Stimulated activated CD4-positive, alpha-beta T cell treated with anti-CD3 and anti-CD28 coated beads, TNF-alpha, amount 100 ng/mL, for 1 hour (primary cell): ENCODE measurements around the gene OCRL.

Experiments used
- DNase-seq, 3 donors: peaks; one replicate each; pipeline ENCODE4 v3.0.0-alpha.2; 2020; ENCODE audit warnings: low read depth in 3 of 3, low spot score in 1 of 3

The OCRL gene

DNA sequence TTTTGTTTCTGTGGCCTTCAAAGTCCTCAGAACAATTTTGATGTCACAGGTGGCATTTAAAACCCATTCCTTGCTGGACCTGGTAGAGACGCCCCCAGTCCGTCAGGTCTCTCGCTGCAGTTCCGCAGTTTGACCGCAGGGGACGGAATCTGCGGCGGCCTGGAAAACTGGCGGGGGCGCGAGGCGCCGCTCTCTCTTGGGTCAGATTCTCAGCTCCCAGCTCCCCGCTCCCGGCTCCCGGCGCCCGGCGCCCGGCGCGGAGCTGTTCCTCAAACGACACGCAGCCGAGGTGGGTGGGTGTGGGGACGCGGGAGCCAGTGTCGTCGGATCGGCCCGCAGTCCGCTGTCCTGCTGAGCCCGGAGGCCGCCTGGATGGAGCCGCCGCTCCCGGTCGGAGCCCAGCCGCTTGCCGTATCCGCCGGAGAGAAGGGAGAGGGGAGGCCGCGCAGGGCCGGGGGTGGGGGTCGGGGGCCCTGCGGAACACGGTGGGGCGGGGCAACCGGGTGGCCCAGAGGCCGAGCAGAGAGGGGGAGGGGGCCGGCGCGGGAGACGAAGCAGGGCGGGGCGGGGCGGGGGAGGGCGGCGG lies at the start of gene OCRL:
Gene OCRL (plus strand): TSS at position 192 of the 586 bp plus-strand sequence. CDS start 181 bp downstream, at position 373.
- peak in 1 of 3 donors; percentile 27 for DNase-seq

DNA sequence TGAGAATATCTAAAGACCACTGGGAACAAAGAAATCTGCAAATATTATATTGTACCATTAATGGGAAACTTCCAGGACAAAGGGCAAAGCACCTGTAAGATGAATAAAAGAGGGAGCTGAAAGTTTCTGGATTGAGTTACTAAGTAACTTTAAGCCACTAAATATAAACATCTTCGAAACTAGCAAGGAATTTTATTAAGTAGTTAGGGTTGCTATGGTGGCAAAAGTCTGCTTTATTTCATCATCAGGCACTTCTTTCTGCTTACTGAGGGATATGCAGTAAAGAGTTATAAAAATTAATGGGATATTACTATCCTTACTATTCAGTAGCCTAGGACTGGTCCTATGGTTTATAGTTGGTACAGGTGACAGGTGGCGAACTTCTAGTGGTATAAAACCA lies 49.7 kb upstream of the OCRL start:
- no peak for DNase-seq

DNA sequence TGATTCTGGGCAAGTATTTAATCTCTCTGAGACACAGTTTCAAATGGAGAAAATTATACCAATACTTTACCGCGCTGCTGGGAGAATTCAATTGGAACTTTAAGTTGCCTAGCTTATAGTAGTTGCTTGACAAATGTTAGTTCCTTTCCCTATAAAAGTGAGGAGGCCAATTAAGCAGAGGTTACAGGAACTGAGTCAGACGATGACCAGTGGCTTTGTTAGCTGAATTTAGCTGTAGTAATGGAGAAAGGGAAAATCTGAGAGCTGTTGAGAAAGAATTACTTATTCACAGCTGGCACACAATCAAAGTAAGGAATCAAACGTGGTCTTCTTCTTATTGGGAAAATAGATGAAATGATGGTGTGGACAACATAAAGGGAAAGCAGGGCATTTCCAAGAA lies 46.4 kb upstream of the OCRL start:
- DNase-seq, result no peak

DNA sequence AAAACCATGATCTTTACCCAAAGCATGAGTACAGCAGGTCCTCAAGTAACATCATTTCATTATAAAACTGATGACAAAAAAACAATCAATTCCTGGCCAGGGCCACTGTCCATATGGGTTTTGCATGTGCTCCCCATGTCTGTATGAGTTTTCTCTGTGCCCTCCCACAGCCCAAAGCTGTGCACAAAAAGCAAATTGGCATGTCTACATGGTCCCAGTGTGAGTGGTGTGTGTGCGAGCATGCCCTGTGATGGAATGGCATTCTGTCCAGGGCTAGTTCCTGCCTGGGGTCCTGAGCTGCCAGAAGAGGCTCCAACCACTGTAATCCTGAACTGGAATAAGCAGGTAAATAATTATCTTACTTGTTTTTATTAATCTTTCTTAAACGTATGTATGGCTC lies 45.2 kb upstream of the OCRL start:
- no peak for DNase-seq

DNA sequence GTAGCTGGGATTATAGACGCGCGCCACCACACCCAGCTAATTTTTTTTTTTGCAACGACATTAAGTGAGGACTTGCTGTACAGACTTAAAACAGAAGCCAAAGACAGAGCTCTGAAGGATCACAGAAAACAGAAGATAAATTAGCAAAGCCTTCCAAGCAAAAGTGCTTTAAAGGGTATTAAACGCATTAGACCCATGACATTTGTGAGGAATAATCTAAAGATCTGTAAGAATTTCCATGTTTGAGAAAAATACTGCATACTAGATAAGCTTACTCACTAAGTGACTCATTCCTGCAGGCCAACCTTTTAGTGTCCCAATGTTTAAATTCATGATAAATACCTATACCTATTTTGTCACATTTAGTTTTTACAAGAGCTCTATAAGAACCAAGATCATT lies 44.2 kb upstream of the OCRL start:
- DNase-seq, result no peak

DNA sequence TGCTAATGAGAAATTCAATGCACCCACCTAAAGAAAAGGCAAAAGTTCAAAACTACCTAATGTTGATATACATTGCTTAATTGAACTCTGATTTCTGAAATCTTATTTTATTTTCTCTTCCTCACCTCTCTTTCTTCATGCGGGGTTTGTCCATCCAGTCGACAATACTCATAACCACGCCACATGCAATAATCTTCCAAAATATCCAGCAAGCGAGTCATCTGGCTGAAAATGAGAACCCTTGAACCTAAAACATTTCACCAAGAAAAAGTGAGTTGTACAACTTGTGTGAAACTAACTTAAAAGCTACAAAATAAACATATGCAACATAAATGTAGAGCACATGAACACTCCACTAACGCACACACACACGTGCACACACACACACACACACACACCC lies 43.4 kb upstream of the OCRL start:
- DNase-seq, result no peak

DNA sequence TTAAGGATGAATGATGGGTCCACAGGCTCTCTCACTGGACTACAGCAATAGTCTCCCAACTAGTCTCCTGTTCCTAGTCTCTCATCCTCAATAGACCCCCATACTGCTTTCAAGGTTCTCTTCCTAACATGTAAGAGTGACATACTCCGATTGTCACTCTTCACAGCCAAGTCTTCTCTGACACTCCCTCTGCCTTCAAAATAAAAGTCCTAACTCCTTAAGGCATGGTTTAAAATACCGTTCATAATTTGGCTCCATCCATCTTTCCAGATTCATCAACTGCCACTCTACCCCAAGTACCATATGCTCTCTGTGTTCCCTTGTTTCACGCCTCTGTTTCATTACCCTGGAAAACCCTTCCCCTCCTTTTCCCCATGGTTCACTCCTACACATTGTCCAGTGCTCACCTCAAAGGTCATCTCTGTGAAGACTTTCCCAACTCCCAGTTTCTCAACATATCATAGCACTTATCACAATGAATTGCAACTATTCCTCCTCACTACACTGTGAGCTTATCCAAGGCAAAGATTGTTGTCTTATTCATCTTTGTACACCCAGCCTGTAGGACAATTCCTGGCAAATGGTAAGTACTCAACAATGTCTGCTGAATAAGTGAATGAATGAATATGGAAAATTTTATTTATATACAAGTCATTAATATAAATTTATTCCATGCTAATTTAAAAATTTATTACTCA lies 42.8 kb upstream of the OCRL start:
- DNase-seq, result no peak

DNA sequence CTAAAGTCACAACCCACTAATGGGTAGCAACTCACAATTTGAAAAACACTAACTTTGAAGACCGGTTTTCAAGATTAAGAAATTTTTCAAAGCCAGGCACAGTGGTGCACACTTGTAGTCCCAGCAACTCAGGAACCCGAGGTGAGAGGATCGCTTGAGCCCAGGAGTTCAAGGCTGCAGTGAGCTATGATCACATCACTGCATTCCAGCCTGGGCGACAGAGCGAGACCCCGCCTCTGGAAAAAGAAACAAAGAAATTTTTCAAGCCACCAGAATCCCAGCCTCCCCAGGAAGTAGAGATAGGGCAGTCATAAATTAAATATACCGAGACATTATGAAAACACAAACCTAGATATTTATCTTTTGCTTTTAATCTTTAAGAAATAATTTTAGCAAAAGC lies 29.7 kb upstream of the OCRL start:
- DNase-seq, result no peak

DNA sequence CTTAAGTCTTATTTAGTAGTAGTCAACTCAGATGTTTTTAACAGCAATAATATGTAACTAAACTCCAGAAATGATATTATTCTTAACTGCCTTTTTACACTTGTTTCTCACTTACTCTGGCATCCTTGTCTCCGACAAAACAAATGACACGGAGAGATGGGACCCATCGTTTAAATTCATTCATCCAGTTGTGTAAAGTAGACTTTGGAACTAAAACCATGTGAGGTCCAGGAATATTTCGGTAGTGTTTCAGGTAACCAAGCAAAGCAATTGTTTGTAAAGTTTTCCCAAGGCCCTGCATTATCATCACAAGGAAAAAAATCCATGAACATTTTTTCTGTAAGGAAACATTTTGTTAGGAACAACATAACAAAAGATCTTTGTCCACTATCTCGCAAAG lies 28.4 kb upstream of the OCRL start:
- DNase-seq, result no peak

DNA sequence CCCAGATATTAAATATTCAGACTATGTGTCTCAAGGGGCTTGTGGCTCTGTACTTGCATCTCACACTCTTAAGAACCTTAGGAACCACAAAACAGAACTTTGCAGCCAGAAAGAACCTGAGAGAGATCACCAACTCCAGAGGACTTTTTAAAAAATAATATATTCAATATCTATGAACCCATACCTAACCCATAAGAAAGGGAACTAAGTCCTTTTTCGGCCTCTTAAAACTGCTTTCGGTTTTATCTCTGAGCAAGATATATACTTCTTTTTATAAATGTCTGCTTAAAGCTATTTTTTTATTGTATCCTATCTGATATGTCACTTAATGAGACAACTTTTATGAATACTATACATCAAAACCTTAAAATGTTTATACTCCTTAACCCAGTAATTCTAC lies 27.6 kb upstream of the OCRL start:
- DNase-seq, result no peak

DNA sequence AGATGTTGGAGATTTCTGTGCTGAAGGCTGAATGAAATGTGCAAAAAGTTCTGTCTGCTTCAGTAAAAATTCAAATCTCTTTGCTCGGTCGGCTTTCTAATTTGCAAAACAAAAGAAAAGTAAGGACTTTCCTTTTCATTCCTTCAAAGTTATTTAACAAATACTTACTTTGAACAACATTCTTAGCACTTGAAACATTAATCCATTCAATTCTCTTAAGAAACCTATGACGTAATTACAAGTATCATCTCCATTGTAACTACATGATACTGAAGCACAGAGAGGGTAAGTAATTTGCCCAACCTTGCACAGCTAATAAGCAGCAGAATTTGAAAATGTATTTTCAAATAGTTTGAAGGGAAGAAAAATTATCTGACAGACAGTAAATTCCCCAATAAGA lies 23.7 kb upstream of the OCRL start:
- DNase-seq, result no peak

DNA sequence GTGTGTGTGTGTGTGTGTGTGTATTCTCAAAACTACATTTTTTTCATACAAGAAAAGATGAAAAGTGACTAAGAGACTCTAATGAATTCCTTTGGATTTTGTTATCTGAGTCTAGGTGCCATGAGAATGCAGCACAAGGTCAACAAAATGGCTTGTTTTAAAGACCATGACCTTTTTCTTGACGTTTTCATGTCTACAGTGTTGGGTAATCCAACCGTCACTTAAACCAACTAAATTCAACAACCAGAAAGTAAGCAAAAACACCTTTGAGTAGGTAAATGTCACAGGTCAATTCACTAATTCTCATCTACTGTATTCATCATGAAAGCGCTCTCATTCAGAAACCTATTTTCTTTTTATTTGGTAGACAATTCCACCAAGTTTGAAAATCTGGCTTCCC lies 19.9 kb upstream of the OCRL start:
- DNase-seq, result no peak

DNA sequence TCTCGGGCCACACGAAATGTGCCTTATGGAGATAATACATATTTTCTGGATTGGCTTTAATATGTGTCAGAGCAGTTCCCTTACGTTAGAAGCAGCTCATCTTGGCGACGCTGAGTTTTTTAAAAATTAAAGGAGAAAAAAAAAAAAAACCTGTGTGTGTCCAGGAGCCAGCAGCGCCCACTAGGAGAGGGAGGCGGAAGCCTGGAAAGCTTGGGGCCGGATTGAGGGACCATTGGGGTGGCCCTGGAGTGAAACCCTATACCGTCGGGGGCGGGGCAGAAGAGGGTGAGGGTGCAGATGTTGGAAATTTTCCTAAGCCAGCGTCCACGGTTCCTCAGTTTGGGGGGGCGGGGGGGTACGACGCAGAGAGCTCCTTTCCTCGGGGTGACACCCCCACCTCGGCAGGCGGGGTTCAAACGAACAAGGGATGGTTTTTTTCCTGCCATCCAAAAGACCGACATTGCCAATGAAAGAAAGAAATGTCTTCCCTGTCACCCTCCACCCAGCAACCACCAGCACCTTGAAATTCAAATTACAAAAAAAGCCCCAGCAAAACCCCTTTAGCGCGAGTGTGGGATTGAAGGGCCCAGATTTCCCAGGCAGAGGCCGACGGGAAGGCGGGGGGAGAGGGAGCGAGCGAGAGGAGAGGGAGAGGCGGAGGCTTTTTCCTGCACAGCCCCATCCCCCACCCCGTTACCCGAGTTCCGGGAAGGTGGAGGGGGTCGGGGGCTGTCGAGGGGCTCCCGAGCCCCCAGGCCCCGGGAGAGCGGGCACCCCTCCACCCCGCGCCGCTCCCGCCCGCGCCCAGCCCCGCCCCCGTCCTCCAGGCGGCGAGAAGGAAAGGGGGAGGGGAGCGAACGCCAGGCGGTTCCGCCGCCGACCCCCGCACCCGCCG lies 17.6 kb upstream of the OCRL start:
- no peak for DNase-seq

DNA sequence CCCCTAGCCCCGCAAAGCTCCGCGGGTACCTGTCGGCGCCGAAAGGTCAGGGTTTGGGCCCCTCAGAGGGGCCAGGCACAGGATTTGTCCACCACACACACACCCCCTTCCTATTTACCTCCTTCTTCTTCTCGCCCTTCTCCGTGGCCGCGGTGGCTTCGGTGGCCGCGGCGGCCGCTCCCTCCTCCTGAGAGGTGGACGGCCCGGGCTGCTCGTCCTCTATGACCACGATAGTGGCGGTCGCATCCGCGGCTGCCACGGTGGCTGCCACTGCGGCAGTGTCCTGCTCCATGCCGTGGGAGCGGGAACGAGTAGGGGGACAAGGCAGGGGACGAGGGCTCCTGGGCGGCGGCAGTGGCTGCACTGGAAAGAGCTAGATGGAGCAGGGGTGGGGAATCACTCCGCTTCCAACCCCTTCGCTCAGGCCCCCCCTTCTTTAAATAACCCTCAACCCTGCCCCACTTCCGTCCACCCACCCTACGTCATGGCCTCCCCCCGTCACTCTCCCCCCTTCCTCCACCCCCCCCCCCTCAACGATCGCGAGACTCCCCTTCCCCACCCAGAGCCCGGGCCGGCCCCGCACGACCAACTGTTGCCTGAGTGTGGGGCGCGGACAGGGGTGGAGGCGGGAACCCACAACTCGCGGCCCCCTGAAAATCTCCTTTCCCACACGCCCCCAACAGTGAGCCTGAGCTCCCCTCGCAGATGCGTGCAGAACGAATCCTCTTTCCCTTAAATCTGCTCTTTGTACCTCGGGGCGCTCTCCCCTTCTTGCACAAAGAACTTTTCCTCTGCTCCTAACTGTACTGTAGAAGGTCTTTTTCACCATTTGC lies 16.8 kb upstream of the OCRL start, which contains the start of gene SMARCA1:
Gene SMARCA1 (minus strand): TSS at position 412 of the 833 bp plus-strand sequence. CDS start 120 bp downstream, at position 292.
- DNase-seq, result no peak

DNA sequence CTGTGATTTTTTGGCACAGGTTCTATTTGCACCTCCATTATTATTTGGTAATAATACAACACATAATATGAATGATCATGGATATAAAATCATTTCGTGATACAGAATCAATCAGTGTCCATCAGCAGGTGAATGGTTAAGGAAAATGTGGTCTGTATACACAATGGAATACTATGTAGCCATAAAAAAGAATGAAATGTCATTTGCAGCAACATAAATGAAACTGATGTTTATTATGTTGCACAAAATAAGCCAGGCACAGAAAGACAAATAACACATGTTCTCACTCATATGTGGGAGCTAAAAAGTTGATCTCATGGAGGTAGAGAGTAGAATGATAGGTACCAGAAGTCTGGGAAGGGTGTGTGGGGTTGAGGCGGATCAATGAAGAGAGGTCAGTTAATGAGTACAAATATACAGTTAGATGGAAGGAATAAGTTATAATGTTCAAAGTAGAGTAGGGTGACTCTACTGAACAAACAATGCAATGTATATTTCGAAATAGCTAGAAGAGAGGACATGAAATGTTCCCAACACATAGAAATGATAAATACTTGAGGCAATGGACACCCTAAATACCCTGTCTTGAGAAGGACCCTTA lies 15.7 kb upstream of the OCRL start:
- DNase-seq, result no peak

DNA sequence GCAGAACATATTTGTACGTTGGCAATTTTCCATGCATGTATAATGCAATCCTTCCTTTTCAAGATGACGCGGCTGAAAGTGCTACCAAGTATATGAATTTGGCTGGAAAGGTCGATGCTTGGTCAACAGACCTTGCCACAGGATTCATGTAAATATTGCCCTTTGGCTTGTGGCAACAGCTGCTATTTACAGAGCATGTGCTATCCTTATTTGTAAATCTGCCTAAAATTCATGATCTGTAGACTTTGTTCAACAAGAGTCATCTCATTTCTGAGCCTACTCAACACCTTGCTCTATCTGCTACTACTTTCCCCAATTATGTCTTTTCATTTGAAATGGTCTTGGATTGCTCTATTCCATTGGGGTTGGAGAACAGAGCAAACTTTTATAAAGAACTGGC lies 14.9 kb upstream of the OCRL start:
- no peak for DNase-seq

DNA sequence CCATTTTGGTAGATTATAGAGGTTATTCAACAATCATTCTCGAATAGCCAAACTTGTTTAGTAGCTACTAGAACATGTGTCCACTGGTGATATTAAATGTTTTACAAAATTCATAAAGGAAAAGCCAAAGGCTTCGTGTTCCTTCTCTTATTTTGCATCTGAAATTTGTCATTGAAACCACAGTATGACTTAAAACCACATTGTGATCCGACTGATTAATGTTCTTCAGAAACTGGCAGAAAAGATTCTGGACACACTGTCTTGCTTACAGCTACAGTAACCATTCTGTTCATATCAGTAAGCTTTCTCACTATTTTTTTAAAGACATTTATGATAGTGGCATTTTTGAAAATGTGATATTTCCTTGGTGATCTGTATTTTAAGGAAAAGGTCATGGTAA lies 14.2 kb upstream of the OCRL start:
- DNase-seq, result no peak

DNA sequence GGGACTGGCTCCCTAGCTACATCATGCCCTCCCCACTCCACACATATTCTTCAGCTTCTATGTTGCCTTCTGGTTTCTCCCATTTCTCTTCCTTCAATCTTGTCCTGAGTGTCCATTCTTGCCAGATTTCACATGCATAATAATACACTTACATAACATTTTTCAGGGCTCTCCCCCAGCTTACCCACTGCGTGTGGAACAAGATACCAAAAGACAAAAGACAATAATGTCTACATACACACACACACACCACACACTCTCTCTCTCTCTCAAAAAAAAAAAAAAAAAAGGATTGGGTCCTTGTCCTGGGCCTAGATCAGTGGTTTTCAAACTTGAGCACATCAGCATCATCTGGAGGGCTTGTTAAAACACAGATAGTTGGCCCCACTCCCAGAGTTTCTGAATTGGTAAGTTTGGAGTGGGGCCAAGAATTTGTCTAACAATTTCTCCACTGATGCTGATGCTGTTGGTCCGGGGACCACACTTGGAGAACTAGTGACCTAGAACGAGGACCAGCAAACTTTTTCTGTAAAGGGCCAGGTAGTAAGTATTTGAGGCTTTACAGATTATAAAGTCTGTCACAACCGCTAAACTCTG lies 10.3 kb upstream of the OCRL start:
- no peak for DNase-seq

DNA sequence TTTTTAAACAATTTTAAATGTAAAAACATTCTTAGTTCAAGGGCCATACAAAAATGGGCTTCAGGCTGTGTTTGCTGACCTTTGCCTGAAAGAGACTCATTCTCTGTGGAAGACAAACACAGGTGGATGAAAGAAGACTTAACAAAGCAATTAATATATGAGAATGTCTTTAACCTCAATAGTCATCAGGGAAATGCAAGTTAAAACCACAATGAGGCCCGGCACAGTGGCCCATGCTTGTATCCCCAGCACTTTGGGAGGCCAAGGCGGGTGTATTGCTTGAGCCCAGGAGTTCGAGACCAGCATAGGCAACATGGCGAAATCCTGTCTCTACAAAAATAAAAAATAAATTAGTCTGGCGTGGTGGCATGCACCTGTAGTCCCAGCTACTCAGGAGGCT lies 9.6 kb upstream of the OCRL start:
- no peak for DNase-seq

DNA sequence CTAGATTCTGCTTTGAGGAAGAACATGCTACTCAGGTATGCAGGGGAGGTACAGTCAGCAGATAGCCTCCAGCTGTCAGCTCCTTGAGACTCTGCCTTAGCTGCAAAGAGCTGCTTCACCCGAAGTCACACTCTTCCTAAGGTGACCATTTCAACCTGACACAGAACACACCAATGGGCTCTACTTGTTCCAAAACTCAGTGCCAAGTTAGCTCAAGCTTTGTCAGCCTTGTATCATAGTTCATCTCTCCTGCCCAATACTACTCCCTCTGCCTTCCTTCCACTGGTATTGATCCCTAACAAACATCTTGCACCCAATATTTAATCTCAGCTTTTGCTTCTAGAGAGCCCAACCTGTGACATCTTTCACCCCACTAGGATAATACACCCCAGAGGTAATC lies 8.9 kb upstream of the OCRL start:
- no peak for DNase-seq
